Fibroblast of skin of left biceps (primary cell): ENCODE measurements around the gene C9orf153.
"Not testable (repeated sequence)": the region's sequence is repeated elsewhere in the genome, so short reads cannot be mapped to it uniquely, and the experiment has no call there.

Source experiments
- DNase-seq, 2 experiments: peaks; one replicate each; pipeline ENCODE4 v3.0.0-alpha.2; 2013; ENCODE audit warnings: low read depth in 2 of 2

The C9orf153 gene

DNA sequence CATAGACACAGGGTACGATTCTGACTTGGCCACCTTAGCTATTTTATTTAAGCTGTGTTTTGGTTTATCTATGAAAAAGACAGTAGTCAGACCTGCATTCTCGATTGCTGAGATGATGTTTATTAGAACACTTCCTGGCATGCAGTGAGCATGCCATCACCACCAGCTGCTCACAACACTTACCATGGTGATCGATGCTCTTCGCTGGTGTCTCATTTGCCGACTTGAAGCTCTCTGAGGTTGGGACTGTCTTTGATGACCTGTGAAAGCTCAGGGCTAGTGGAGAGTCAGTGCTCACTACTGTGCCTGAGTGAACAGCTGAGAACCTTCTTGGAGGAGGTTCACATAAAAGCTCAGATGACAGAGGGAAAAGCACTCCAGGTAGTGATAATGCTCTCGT, 4.4 kb upstream of the C9orf153 start:
- DNase-seq = no peak

DNA sequence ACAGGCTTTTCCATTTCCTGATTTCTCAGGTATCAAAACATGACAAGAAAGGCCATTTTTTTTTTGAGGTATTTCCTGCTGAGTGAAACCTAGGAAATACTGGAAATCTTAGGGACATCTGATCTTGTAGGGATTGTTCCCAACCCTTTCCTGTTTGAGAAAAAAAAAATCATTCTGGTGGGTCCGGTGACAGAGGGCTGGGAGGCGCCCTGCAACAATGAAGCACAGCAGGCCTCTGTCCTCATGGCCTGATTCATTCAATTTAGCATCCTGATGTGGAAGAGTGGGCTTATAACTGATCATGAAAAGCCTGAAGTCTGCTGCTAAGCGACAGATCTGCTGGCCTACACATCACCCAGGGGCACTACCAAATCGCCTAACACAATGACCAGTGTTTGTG, 3.0 kb upstream of the C9orf153 start:
- DNase-seq = no peak

GRCh38 chr9:86257391-86257790, 2.1 kb downstream of the C9orf153 start:
- DNase-seq = no peak

DNA sequence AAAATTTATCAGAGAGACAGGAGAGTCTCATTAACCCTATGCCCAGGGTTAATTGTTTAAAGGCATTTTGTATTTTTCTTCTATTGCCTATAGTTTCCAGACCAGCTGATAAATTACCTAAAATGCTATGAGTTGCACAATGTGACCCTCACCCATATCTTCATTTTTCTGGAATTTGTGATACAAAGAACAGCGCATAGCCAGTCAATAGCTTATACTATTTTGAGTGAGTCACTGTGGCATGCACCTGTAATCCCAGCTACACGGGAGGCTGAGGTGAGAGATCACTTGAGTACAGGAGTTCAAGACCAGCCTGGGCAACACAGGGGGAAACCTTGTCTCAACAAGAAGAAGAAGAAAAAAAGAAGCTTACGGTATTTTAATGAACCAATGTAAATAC, 2.8 kb downstream of the C9orf153 start:
- no peak for DNase-seq

- no peak for DNase-seq
Observed at GRCh38 chr9:86253577-86253976, 5.9 kb downstream of the C9orf153 start.

DNA sequence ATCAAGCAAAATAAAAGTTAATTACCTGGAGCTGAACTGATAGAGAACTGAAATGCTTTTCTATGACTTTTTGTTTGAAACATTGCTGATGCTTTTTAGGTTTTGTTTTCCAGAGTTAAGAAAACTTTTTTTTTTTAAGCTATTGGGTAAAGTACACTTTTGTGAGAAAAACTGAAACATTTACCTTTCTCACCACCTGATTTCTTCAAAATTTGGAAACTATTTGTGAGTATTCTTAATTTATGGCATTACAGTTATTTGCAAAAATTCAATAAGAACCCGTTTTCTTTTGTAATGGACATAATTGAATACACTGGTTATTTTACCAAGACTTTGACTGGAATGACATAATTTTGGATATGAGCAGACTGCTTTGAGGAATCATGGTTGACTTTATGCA, 6.6 kb downstream of the C9orf153 start:
- no peak for DNase-seq

- DNase-seq = no peak
Observed at GRCh38 chr9:86250123-86250522, 9.3 kb downstream of the C9orf153 start.

DNA sequence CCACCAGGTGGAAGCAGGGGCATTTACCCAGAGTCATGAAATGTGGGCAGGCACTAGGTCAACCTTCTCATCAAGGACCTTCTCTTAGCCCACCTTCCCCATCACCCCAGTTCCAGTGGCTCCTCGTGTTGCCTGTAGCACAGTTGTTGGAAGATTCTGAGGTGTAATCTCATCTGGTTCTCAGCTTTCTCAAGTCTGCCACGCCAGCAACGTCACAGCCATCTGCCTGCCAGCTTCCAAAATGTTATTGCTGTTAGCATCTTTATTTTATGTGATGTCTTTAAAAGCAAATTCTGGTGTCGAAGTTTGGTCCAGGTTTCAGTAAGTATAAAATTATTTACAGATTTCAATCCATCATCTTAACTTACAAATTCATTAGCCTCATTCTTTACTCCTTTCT, 10.7 kb downstream of the C9orf153 start:
- DNase-seq = no peak

GRCh38 chr9:86246752-86247161, 12.7 kb downstream of the C9orf153 start:
- DNase-seq = no peak

DNA sequence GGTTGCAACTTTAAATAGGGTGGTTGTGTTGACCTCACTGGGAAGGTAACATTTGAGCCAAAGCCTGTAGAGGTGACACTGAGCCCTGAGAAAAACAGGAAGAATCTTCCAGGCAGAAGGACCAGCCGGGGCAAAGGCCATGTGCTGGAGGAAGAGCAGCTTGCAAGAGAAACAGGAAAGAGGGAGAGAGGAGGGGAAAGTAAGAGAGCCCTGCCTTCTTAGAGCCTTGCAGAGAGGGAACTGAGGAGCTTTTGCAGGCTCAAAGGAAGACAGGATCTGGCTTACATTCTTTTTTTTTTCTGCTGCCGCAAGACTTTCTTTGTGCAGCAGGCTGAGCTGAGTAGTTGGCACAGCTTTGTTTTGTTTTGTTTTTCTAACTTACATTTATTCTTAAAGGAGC, 17.4 kb downstream of the C9orf153 start:
- DNase-seq = no peak

DNA sequence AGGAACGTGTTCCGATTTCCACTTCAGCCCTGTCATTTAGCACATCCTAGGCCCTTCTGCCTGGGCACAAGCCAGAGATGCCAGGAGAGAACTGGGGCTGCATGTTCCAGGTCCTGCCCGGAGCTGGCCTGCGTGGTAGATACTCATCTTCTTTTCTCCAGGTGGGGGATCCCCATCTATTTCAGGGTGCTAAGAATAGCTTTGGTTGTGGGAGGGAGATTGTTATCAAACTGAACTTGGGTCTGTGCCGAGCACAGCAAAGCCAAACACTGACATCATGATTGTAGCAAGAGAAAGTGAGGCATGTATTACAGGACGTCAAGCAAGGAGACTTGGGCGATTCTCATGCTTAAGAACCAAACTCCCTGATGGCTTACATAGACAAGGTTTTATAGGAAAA, 18.2 kb downstream of the C9orf153 start:
- DNase-seq = no peak

DNA sequence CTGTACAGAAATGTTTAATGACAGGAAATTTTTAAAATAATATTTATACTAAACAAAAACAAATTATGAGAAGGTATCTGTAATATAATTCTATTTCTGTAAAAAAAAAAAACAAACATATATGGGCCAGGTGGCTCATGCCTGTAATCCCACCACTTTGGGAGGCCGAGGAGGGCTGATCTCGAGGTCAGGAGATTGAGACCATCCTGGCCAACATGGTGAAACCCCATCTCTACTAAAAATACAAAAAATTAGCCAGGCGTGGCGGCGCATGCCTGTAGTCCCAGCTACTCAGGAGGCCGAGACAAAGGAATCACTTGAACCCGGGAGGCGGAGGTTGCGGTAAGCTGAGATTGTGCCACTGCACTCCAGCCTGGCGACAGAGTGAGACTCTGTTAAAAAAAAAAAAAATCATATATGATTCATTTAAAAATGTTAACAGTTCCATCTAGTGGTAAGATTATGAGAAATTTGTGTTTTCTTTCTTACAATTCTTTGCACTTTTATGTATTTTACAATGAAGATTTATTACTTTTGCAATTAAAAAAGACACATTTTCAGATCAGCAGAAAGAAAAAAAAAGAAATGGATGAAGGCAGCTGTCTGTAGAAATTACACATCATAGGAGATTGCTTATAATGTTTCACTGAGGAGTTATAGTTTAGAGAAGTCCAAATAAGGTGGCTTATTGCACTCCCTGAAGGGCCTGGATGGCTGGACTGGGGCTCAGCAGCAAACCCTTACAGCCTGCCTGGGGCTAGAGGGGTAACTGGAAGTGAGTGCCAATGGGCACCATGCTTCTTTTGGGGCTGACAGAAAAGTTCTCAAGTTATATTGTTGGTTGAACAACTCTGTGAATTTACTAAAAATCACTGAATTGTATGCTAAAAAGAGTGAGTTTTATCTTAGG, 20.3 kb downstream of the C9orf153 start:
- DNase-seq = no peak

GRCh38 chr9:86230858-86231257, 28.6 kb downstream of the C9orf153 start:
- DNase-seq = no peak

DNA sequence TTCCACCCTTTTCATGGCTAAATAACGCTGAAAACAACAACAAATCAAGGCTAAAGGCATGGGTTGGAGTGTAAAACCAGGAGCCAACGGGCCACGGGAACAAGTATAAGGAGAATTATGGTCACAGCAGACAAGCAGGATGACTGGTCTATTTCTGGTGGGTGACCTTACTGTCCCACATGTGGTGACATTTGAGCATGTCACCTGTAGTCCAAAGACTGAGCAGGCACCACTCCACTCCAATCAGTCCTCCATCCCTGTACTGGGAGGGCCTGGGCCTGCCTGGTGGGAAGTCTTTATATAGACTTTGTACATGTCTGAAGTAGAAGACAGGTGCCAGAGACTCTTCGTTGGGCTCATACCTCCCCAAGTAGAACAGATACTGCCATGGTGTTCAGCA, 36.8 kb downstream of the C9orf153 start:
- no peak for DNase-seq

DNA sequence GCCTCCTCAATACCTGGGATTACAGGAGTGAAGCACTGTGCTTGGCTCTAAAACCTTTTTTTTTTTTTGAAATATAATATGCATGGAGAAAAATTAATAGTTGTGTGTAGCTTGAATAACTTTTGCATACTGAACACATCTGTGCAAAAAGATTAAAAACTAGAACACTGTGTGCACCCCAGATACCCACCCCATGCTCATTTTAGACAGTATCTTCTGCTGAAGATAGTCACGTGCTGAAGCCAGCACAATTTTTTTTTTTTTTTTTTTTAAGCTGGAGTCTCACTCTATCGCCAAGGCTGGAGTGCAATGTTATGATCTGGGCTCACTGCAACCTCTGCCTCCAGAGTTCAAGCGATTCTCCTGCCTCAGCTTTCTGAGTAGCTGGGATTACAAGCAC, 39.9 kb downstream of the C9orf153 start:
- DNase-seq = no peak

DNA sequence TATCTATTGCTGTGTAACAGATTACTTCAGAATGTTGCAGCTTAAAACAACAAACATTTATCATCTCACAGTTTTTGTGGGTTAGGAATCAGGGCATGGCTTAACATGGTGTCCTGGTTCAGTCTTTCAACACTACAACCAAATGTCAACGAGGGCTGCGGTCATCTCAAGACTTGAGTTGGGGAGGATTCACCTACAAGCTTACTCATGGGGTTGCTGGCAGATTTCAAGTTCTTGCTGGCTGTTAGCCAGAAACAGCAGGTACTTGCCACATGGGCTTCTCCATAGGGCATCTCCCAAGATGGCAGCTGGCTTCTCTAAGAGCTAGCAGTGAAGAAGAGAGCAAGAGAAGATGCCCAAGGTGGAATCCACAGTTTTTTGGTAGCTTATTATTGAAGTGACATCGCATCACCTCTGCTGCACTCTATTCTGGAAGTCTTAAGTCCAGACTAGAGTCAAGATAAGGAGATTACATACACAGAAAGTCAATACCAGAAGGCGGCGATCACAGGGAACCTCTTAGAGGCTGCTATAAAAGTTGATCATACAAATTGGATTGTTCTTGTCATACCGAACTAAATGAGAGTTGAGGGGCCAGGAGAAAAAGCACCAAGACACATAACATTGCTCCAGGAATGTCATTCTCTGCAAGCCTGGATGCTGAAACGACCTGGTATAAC, 42.2 kb downstream of the C9orf153 start:
- no peak for DNase-seq

- no peak for DNase-seq
Observed at GRCh38 chr9:86207193-86207592, 52.3 kb downstream of the C9orf153 start.

DNA sequence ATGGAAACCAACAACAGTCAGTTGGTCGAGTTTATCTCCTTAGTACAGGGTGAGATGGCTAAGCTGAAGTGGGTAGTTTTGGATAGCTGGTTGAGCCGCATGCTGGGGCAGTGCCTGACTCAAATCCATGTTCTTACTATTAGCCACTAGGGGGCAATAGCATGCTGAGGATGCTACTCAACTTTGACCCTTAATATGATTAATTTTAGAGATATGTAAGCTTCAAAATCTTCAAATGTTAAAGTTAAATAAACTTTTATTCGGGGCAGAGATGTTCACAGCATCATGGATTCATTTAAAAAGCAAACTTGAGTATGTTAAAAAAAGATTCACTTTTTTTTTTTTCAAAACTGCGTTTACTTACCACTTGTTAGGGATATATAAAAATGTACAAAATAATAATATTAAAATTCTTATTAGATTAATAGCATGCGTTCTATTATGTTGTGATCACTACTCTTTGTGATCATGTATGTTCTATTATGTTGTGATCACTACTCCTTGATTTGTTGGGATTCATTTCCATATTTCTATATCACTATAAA, 57.0 kb downstream of the C9orf153 start:
- DNase-seq = peak; percentile 5

GRCh38 chr9:86201474-86202337, 57.8 kb downstream of the C9orf153 start:
- no peak for DNase-seq

DNA sequence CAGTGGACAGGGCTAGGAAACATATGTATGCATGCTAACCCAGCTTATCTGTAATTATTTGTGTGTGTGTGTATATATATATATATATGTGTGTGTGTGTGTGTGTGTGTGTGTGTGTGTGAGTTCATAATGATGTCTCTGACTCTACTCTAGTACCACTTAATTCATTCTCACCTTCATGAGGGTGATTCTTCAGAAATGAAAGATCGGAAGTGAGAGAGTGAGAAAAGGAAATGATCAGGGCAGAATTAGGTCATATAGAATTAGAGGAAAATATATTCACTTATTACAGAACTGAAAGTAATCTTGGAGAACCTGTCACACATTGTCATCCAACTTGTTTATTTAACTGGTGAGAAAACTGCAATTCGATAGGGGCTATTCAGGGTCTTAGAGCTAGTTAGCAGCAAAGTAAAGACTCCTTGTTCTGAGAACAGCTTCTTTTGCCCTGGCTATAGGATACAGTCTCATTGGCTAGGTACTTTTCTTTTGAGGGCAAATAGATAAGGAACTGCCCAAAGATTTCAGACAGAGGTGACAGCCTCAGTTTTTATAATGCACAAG, 58.8 kb downstream of the C9orf153 start:
- DNase-seq = no peak

GRCh38 chr9:86193088-86193487, 66.4 kb downstream of the C9orf153 start:
- no peak for DNase-seq

DNA sequence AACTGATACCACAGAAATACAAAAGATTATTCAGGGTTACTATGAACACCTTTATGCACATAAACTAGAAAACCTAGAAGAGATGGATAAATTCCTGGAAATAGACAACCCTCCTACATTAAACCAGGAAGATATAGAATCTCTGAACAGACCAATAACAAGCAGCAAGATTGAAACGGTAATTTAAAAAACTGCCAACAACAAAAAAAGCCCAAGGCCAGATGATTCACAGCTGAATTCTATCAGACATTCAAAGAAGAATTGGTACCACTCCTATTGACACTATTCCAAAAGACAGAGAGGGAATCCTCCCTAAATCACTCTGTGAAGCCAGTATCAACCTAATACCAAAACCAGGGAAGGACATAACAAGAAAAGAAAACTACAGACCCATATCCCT, 68.8 kb downstream of the C9orf153 start:
- not testable (repeated sequence) for DNase-seq
